Stomach (tissue), 4 donors: Measurements from ENCODE around the gene ABCA6.

ENCODE experiments used
- EP300 ChIP-seq: sonication (generic); formaldehyde crosslinking; IDR thresholded peaks from one replicate; pipeline ENCODE4 v1.6.1; 2017; ENCODE audit warnings: antibody characterized with exemption
- POLR2A ChIP-seq, 4 donors: fragments of 450-650 bp; IDR thresholded peaks; one replicate each; pipeline ENCODE4 v1.6.1; 2016; ENCODE audit warnings: antibody characterized with exemption in 4 of 4, control low read depth in 2 of 4, mild to moderate bottlenecking in 1 of 4, moderate library complexity in 1 of 4
- POLR2AphosphoS5 ChIP-seq, 3 donors: sonication (generic); formaldehyde crosslinking; IDR thresholded peaks; one replicate each; pipeline ENCODE4 v1.6.1; 2016; ENCODE audit warnings: antibody characterized with exemption in 3 of 3
- TF ChIP-seq, protein P1 (sequence below), 7 experiments: fragments of 450-650 bp in 4 of 7; fragments of 200-600 bp in 3 of 7; sonication (generic) in 3 of 7; IDR thresholded peaks; one replicate each; pipeline ENCODE4 v1.5.1; 2016 to 2019; ENCODE audit warnings: antibody characterized with exemption in 7 of 7, control low read depth in 2 of 7, mild to moderate bottlenecking in 1 of 7

DNA sequence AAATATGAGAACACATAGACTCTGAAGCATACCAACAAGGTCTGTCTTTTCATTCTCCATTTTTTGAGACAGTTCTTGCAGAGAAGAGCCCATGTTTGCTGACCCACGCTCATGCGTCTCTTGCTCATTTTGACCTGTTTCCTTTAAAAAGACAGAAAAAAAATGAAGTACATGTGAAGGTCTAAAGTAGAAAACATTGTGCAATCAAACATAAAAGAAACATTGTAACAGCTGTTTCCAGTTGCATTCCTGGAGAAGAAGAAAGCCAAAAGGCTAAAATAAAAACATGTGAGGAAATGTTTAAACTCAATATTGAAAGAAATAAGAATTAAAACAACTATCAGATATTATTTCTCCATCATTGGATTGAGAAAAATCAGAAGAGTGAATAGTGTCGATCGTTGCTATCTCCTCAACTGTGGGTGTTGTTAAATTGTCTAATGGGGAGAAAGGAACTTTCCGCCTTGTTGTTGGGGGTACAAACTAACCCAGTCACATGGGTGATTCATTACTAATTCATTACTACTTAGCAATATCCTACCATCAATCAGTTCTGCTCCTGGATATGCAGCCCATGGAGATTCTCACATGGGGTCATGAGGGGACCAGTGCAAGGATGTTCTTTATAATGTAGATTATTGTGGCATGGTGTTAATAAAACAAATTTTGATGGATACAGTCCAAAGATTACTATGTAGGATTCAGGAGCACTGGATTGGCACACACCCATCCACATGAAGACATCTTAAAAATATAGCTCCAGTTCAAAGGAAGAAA lies 90.5 kb downstream of the ABCA6 start:
- TF ChIP-seq POLR2A (IDR thresholded peaks at IDR 0.05): no peak
- TF ChIP-seq, protein P1, sequence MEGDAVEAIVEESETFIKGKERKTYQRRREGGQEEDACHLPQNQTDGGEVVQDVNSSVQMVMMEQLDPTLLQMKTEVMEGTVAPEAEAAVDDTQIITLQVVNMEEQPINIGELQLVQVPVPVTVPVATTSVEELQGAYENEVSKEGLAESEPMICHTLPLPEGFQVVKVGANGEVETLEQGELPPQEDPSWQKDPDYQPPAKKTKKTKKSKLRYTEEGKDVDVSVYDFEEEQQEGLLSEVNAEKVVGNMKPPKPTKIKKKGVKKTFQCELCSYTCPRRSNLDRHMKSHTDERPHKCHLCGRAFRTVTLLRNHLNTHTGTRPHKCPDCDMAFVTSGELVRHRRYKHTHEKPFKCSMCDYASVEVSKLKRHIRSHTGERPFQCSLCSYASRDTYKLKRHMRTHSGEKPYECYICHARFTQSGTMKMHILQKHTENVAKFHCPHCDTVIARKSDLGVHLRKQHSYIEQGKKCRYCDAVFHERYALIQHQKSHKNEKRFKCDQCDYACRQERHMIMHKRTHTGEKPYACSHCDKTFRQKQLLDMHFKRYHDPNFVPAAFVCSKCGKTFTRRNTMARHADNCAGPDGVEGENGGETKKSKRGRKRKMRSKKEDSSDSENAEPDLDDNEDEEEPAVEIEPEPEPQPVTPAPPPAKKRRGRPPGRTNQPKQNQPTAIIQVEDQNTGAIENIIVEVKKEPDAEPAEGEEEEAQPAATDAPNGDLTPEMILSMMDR (IDR thresholded peaks at IDR 0.05): no peak
- TF ChIP-seq POLR2AphosphoS5 (IDR thresholded peaks at IDR 0.05): no peak
- no peak for TF ChIP-seq EP300
